OCI-LY7 (cell line): ENCODE measurements around the gene ERC1. TPM values are rescaled to one million over a fixed set of nuclear protein-coding genes. Genes with fewer than 3 reads are reported as not detected.

Experiments
- BruUV-seq: library from RNA; stranded (reverse); fragments of 400-500 nt; replicated peaks from 2 replicates; lab custom pipeline; 2021; lab: Mats Ljungman, UMichigan
- CTCF ChIA-PET: fragments of 300-600 bp; sonication (Branson Sonifier 250); formaldehyde crosslinking; loops from one replicate; lab custom pipeline; 2022; ENCODE audit warnings: antibody characterized with exemption; ENCODE audit not compliant: unreplicated experiment; lab: Charles Lee
- POLR2A ChIA-PET: fragments of 300-600 bp; sonication (Branson Sonifier 250); formaldehyde crosslinking; loops from one replicate; lab custom pipeline; 2022; ENCODE audit warnings: antibody characterized with exemption; lab: Charles Lee
- DNase-seq: peaks from one replicate; pipeline ENCODE4 v3.0.0-alpha.2; 2015; ENCODE audit warnings: low spot score
- H2AFZ ChIP-seq: fragments of 200-600 bp; sonication (generic), shearing (Covaris generic); 2 replicates; pipeline ENCODE4 v1.6.1; 2014; ENCODE audit warnings: mild to moderate bottlenecking, antibody characterized with exemption, low read length, moderate library complexity
- H3K27ac ChIP-seq: fragments of 200-600 bp; sonication (generic); 2 replicates; pipeline ENCODE4 v1.5.1; 2014; ENCODE audit warnings: mixed run types, low read depth, mild to moderate bottlenecking, moderate library complexity, low read length, inconsistent platforms; ENCODE audit not compliant: poor library complexity, severe bottlenecking
- H3K36me3 ChIP-seq: fragments of 200-600 bp; sonication (generic); 2 replicates; pipeline ENCODE4 v1.6.1; 2014; ENCODE audit warnings: mild to moderate bottlenecking, antibody characterized with exemption, low read length, moderate library complexity, mixed read lengths; ENCODE audit not compliant: insufficient read depth
- H3K4me1 ChIP-seq: fragments of 200-600 bp; sonication (generic); 2 replicates; pipeline ENCODE4 v1.5.1; 2014; ENCODE audit warnings: mild to moderate bottlenecking, low read length; ENCODE audit not compliant: insufficient read depth, poor library complexity, severe bottlenecking
- H3K4me2 ChIP-seq: fragments of 200-600 bp; sonication (generic); 2 replicates; pipeline ENCODE4 v1.6.1; 2014; ENCODE audit warnings: mild to moderate bottlenecking, low read length
- H3K4me3 ChIP-seq: fragments of 200-600 bp; sonication (generic); 2 replicates; pipeline ENCODE4 v1.5.1; 2014; ENCODE audit warnings: mild to moderate bottlenecking, low read depth, low read length; ENCODE audit not compliant: poor library complexity, severe bottlenecking
- H3K79me2 ChIP-seq: fragments of 200-600 bp; sonication (generic); 2 replicates; pipeline ENCODE4 v1.6.1; 2016; ENCODE audit warnings: low read depth, mild to moderate bottlenecking, low read length, moderate library complexity, mixed read lengths; ENCODE audit not compliant: insufficient read depth
- H3K9me2 ChIP-seq: fragments of 200-600 bp; sonication (generic); 2 replicates; pipeline ENCODE4 v1.6.1; 2016; ENCODE audit warnings: mild to moderate bottlenecking, low read length, mixed read lengths; ENCODE audit not compliant: insufficient read depth
- H3K9me3 ChIP-seq: fragments of 200-600 bp; sonication (generic); 2 replicates; pipeline ENCODE4 v1.6.1; 2014; ENCODE audit warnings: mild to moderate bottlenecking, mixed run types, low read length, mixed read lengths
- H4K20me1 ChIP-seq: fragments of 200-600 bp; sonication (generic); 2 replicates; pipeline ENCODE4 v1.6.1; 2014; ENCODE audit warnings: mild to moderate bottlenecking, antibody characterized with exemption, low read length, moderate library complexity, mixed read lengths; ENCODE audit not compliant: insufficient read depth
- CTCF ChIP-seq: fragments of 200-600 bp; sonication (generic); conservative IDR thresholded peaks from 2 replicates; pipeline ENCODE4 v1.5.1; 2014; ENCODE audit warnings: mild to moderate bottlenecking, antibody characterized with exemption, low read length, moderate library complexity, mixed read lengths
- EZH2phosphoT487 ChIP-seq: fragments of 200-600 bp; sonication (generic); IDR thresholded peaks from 2 replicates; pipeline ENCODE4 v1.6.1; 2018; ENCODE audit warnings: low read depth, borderline replicate concordance, mild to moderate bottlenecking, mixed run types, antibody characterized with exemption, low read length, moderate library complexity, mixed read lengths
- intact Hi-C: fragments of 100-400 bp; cut with micrococcal nuclease; formaldehyde crosslinking; loops from one replicate; pipeline ENCODE4 v1.10.0; 2022; ENCODE audit not compliant: unreplicated experiment
- total RNA-seq, 2 experiments: library from RNA; depleted of rRNA in 1 of 2; stranded (reverse); fragments of >200 nt in 1 of 2; shearing (Covaris generic) in 1 of 2; gene quantifications; 2 replicates each; pipeline ENCODE4 v1.2.3, GENCODE V29; 2014 to 2022

ERC1 gene
- total RNA-seq, 2 experiments from 2014 or later, result 26.9 to 86.9 TPM

GRCh38 chr12:1281683-1282366 is 290.8 kb downstream of the ERC1 start:
- ChIA-PET POLR2A (interaction anchor here (0.9 kb wide), 1 partner anchor 13 kb away, joined by 4 read pairs; no protein-coding TSS in a partner anchor), CTCF (no interaction called here)
- no peaks in the 10 kb centered on the region for H3K79me2 ChIP-seq
- no peak for TF ChIP-seq CTCF
- TF ChIP-seq EZH2phosphoT487, result no peak
- H3K9me2 ChIP-seq, result no peaks in the 10 kb centered on the region
- no peak overlapping the region for H3K4me2 ChIP-seq
- BruUV-seq, result no TSS peak
- DNase-seq, result no peak
- H3K4me1 ChIP-seq, result no peaks in the 10 kb centered on the region
- H4K20me1 ChIP-seq, result no peaks in the 10 kb centered on the region
- H2AFZ ChIP-seq, result no peak overlapping the region
- no peak overlapping the region for H3K27ac ChIP-seq
- no peak overlapping the region for H3K4me3 ChIP-seq
- intact Hi-C loops, result loop anchor here (5.0 kb wide), 1 partner anchor 300 kb away; no protein-coding TSS in a partner anchor
- peaks cover under 1% of the 10 kb centered on the region; the same call in 1 of the 2 replicates for H3K9me3 ChIP-seq
- peaks cover 6% of the 10 kb centered on the region; the same call in 1 of the 2 replicates for H3K36me3 ChIP-seq

GRCh38 chr12:1282670-1283315 is 291.8 kb downstream of the ERC1 start:
- no peak for DNase-seq
- H3K9me3 ChIP-seq, result no peaks in the 10 kb centered on the region
- no peaks in the 10 kb centered on the region for H3K79me2 ChIP-seq
- no peaks in the 10 kb centered on the region for H3K9me2 ChIP-seq
- ChIA-PET POLR2A (interaction anchor here (0.6 to 1.1 kb wide), 2 partner anchors 16 to 259 kb away, joined by 3 read pairs; no protein-coding TSS in a partner anchor), CTCF (no interaction called here)
- no peaks in the 10 kb centered on the region for H4K20me1 ChIP-seq
- no peak for TF ChIP-seq EZH2phosphoT487
- no peak for TF ChIP-seq CTCF
- H3K27ac ChIP-seq, result no peak overlapping the region
- no peak overlapping the region for H2AFZ ChIP-seq
- no TSS peak for BruUV-seq
- no peaks in the 10 kb centered on the region for H3K4me1 ChIP-seq
- no peak overlapping the region for H3K4me3 ChIP-seq
- no peaks in the 10 kb centered on the region for H3K36me3 ChIP-seq
- H3K4me2 ChIP-seq, result no peak overlapping the region
- intact Hi-C loops, result loop anchor here (5.0 kb wide), 1 partner anchor 300 kb away; no protein-coding TSS in a partner anchor
